ENCODE measurements around the gene TRIM17.

TRIM17 gene

DNA sequence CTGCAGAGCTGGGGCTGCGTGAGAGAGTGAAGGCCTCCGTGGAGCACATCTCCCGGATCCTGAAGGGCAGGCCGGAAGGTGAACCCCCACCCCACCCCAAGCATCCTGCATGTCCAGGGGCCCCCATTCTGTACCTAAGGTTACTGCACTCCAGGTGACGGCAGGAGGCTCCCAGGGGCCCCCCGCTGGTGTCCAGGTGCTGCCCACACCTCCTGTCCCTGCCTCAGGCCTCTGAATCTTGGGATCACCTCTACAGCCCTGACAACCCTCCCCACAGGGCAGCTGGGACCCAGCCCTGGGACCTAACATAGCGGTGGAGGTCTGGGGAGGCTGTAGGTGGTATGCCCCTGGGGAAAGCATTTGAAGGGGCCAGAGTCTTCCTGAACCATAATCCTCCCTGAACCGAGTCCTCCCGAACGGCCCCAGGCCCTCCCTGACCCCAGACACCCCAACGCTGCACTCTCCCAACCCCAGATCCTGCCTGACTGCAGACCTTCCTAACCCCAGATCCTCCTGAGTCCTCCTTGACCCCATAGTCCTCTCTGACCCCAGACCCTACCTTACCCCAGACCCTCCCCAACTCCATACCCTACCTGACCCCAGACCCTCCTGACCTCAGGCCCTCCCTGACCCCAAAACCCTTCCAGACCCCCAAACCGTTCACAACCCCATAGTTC is 43.5 kb downstream of the TRIM17 start:
- no peak overlapping the region for H3K9ac ChIP-seq (ENCODE audit: low read depth, low read length)
- no peaks in the 10 kb centered on the region for H3K36me3 ChIP-seq (ENCODE audit: insufficient read depth, low read length)
- peaks cover 11% of the 10 kb centered on the region for H3K4me1 ChIP-seq (ENCODE audit: control insufficient read depth, insufficient read depth, low read length)
- H3K9me3 ChIP-seq (replicated peaks; ENCODE audit: low read length) = no peaks in the 10 kb centered on the region
- H3K4me2 ChIP-seq (ENCODE audit: low read length) = no peak overlapping the region
- H3K4me3 ChIP-seq (ENCODE audit: low read length) = no peak overlapping the region
- H3K27me3 ChIP-seq (ENCODE audit: control insufficient read depth, insufficient read depth, low read length) = peaks cover 8% of the 10 kb centered on the region

DNA sequence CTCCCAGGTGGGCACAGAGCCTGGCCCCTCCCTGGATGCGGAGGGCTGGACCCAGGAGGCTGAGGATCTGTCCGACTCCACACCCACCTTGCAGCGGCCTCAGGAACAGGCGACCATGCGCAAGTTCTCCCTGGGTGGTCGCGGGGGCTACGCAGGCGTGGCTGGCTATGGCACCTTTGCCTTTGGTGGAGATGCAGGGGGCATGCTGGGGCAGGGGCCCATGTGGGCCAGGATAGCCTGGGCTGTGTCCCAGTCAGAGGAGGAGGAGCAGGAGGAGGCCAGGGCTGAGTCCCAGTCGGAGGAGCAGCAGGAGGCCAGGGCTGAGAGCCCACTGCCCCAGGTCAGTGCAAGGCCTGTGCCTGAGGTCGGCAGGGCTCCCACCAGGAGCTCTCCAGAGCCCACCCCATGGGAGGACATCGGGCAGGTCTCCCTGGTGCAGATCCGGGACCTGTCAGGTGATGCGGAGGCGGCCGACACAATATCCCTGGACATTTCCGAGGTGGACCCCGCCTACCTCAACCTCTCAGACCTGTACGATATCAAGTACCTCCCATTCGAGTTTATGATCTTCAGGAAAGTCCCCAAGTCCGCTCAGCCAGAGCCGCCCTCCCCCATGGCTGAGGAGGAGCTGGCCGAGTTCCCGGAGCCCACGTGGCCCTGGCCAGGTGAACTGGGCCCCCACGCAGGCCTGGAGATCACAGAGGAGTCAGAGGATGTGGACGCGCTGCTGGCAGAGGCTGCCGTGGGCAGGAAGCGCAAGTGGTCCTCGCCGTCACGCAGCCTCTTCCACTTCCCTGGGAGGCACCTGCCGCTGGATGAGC is 44.3 kb downstream of the TRIM17 start:
- Histone ChIP-seq H3K27me3 (ENCODE audit: control insufficient read depth, insufficient read depth, low read length) (peaks cover 11% of the 10 kb centered on the region), H3K9ac (ENCODE audit: low read depth, low read length) (no peak overlapping the region), H3K4me1 (ENCODE audit: control insufficient read depth, insufficient read depth, low read length) (peaks cover 11% of the 10 kb centered on the region), H3K9me3 (replicated peaks; ENCODE audit: low read length) (no peaks in the 10 kb centered on the region), H3K36me3 (ENCODE audit: insufficient read depth, low read length) (no peaks in the 10 kb centered on the region), H3K4me2 (ENCODE audit: low read length) (no peak overlapping the region), H3K4me3 (ENCODE audit: low read length) (no peak overlapping the region)

GRCh38 chr1:228371741-228372182 is 44.9 kb downstream of the TRIM17 start:
- Histone ChIP-seq H3K4me3 (ENCODE audit: low read length) (no peak overlapping the region), H3K9me3 (replicated peaks; ENCODE audit: low read length) (no peaks in the 10 kb centered on the region), H3K36me3 (ENCODE audit: insufficient read depth, low read length) (no peaks in the 10 kb centered on the region), H3K9ac (ENCODE audit: low read depth, low read length) (no peak overlapping the region), H3K4me1 (ENCODE audit: control insufficient read depth, insufficient read depth, low read length) (peaks cover 11% of the 10 kb centered on the region), H3K27me3 (ENCODE audit: control insufficient read depth, insufficient read depth, low read length) (peaks cover 16% of the 10 kb centered on the region), H3K4me2 (ENCODE audit: low read length) (no peak overlapping the region)

DNA sequence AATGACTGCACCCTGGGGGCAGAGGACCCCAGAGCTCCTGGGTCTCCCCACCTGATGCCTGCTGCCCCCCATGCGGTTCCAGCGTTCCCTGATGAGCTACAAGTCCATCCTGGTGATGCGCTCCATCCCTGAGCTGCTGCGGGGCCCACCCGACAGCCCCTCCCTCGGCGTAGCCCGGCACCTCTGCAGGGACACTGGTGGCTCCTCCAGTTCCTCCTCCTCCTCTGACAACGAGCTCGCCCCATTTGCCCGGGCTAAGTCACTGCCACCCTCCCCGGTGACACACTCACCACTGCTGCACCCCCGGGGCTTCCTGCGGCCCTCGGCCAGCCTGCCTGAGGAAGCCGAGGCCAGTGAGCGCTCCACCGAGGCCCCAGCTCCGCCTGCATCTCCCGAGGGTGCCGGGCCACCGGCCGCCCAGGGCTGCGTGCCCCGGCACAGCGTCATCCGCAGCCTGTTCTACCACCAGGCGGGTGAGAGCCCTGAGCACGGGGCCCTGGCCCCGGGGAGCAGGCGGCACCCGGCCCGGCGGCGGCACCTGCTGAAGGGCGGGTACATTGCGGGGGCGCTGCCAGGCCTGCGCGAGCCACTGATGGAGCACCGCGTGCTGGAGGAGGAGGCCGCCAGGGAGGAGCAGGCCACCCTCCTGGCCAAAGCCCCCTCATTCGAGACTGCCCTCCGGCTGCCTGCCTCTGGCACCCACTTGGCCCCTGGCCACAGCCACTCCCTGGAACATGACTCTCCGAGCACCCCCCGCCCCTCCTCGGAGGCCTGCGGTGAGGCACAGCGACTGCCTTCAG is 45.5 kb downstream of the TRIM17 start:
- no peak overlapping the region for H3K4me2 ChIP-seq (ENCODE audit: low read length)
- H3K27me3 ChIP-seq (ENCODE audit: control insufficient read depth, insufficient read depth, low read length) = peaks cover 20% of the 10 kb centered on the region
- H3K4me3 ChIP-seq (ENCODE audit: low read length) = no peak overlapping the region
- H3K9ac ChIP-seq (ENCODE audit: low read depth, low read length) = no peak overlapping the region
- H3K4me1 ChIP-seq (ENCODE audit: control insufficient read depth, insufficient read depth, low read length) = peaks cover 11% of the 10 kb centered on the region
- no peaks in the 10 kb centered on the region for H3K9me3 ChIP-seq (replicated peaks; ENCODE audit: low read length)
- H3K36me3 ChIP-seq (ENCODE audit: insufficient read depth, low read length) = no peaks in the 10 kb centered on the region

GRCh38 chr1:228370439-228370940 is 46.2 kb downstream of the TRIM17 start:
- Histone ChIP-seq H3K4me1 (ENCODE audit: control insufficient read depth, insufficient read depth, low read length) (peaks cover 10% of the 10 kb centered on the region), H3K9ac (ENCODE audit: low read depth, low read length) (no peak overlapping the region), H3K9me3 (replicated peaks; ENCODE audit: low read length) (no peaks in the 10 kb centered on the region), H3K36me3 (ENCODE audit: insufficient read depth, low read length) (no peaks in the 10 kb centered on the region), H3K4me3 (ENCODE audit: low read length) (no peak overlapping the region), H3K27me3 (ENCODE audit: control insufficient read depth, insufficient read depth, low read length) (peaks cover 25% of the 10 kb centered on the region), H3K4me2 (ENCODE audit: low read length) (no peak overlapping the region)

DNA sequence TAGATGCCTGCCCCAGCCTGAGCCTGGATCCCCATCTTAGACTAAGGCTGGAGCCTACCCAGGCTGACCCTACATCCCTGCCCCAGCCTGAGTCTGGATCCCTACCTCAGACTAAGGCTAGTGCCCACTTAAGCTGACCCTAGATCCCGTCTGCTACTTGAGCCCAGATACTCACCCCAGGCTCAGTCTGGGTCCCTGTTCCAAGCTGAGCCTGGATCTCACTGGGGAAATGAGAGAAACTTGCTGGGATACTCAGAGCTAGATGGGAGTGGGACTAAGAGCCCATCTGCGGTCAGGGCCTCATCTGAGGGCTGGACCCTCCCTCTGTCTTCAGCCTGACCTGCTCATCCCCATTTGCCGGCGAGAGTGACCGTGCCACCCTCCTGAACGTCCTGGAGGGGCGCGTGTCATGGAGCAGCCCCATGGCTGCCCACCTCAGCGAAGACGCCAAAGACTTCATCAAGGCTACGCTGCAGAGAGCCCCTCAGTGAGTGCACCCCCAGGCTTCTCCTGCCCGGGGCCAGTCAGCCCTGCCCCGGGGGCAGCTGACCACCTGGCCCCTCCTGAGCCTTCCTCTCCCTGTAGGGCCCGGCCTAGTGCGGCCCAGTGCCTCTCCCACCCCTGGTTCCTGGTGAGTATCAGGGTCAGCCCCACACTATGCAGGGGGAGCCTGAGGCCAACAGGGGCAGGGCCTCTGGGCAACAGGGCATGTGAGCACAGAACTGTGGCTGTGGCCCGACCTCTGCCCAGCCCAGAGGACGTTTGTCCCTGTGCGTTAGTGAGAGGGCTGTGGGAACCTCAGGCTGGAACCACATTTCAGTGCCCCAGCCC is 46.8 kb downstream of the TRIM17 start:
- H3K4me2 ChIP-seq (ENCODE audit: low read length) = no peak overlapping the region
- H3K4me1 ChIP-seq (ENCODE audit: control insufficient read depth, insufficient read depth, low read length) = peaks cover 4% of the 10 kb centered on the region
- H3K27me3 ChIP-seq (ENCODE audit: control insufficient read depth, insufficient read depth, low read length) = peaks cover 25% of the 10 kb centered on the region
- no peak overlapping the region for H3K4me3 ChIP-seq (ENCODE audit: low read length)
- H3K9me3 ChIP-seq (replicated peaks; ENCODE audit: low read length) = no peaks in the 10 kb centered on the region
- H3K9ac ChIP-seq (ENCODE audit: low read depth, low read length) = no peak overlapping the region
- H3K36me3 ChIP-seq (ENCODE audit: insufficient read depth, low read length) = no peaks in the 10 kb centered on the region

- Histone ChIP-seq H3K4me2 (ENCODE audit: low read length) (no peak overlapping the region), H3K4me3 (ENCODE audit: low read length) (no peak overlapping the region), H3K4me1 (ENCODE audit: control insufficient read depth, insufficient read depth, low read length) (no peaks in the 10 kb centered on the region), H3K27me3 (ENCODE audit: control insufficient read depth, insufficient read depth, low read length) (peaks cover 25% of the 10 kb centered on the region), H3K9me3 (replicated peaks; ENCODE audit: low read length) (no peaks in the 10 kb centered on the region), H3K36me3 (ENCODE audit: insufficient read depth, low read length) (no peaks in the 10 kb centered on the region), H3K9ac (ENCODE audit: low read depth, low read length) (no peak overlapping the region)
These were observed 47.7 kb downstream of the TRIM17 start for GRCh38 chr1:228368801-228369607.

- Histone ChIP-seq H3K9me3 (replicated peaks; ENCODE audit: low read length) (no peaks in the 10 kb centered on the region), H3K4me2 (ENCODE audit: low read length) (no peak overlapping the region), H3K9ac (ENCODE audit: low read depth, low read length) (no peak overlapping the region), H3K4me1 (ENCODE audit: control insufficient read depth, insufficient read depth, low read length) (no peaks in the 10 kb centered on the region), H3K27me3 (ENCODE audit: control insufficient read depth, insufficient read depth, low read length) (peaks cover 25% of the 10 kb centered on the region), H3K4me3 (ENCODE audit: low read length) (no peak overlapping the region), H3K36me3 (ENCODE audit: insufficient read depth, low read length) (no peaks in the 10 kb centered on the region)
These were observed 48.6 kb downstream of the TRIM17 start for GRCh38 chr1:228367798-228368791.

DNA sequence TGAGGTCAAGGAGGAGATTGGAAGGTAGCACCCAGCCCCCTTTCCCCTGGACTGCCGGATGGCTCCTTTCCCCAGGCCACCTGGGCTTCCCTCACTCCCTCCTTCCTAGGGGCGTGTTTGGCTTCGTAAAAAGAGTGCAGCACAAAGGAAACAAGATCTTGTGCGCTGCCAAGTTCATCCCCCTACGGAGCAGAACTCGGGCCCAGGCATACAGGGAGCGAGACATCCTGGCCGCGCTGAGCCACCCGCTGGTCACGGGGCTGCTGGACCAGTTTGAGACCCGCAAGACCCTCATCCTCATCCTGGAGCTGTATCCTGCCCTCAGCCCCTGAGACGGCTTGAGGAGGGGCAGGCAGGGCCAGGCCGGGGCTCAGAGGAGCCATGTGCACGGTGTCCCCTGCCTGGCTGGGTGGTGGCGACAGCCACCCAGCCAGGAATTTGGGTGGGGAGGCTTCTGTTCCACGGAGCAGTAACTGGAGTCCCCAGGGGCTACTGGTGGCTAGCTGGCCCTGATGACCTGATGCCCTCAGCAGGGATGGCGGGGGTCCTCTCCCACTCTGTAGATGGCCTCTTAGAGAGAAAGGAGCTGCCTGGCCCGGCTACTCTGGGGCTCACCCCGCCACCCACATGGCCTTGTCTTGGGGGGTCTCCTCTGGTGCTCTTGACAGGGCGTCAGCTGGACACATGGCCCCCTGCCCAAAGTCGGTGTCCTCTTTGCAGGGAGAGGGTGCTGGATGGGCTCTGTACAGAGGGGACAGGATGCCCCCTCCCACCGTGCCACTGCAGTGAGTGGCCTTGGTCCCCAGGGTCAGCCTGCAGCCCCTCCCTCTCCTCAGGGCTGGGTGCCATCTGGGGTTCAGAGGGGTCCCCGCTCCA is 49.6 kb downstream of the TRIM17 start:
- Histone ChIP-seq H3K9ac (ENCODE audit: low read depth, low read length) (no peak overlapping the region), H3K4me2 (ENCODE audit: low read length) (no peak overlapping the region), H3K4me1 (ENCODE audit: control insufficient read depth, insufficient read depth, low read length) (no peaks in the 10 kb centered on the region), H3K27me3 (ENCODE audit: control insufficient read depth, insufficient read depth, low read length) (peaks cover 25% of the 10 kb centered on the region), H3K36me3 (ENCODE audit: insufficient read depth, low read length) (no peaks in the 10 kb centered on the region), H3K4me3 (ENCODE audit: low read length) (no peak overlapping the region), H3K9me3 (replicated peaks; ENCODE audit: low read length) (no peaks in the 10 kb centered on the region)
